PC-9 (cell line): ENCODE data around the gene TMEM116. TPM values are rescaled to one million over a fixed set of nuclear protein-coding genes. Genes with fewer than 3 reads are reported as not detected.

Experiments
- BruUV-seq: library from RNA; stranded (reverse); fragments of 400-500 nt; replicated peaks from 2 replicates; lab custom pipeline; 2021; lab: Mats Ljungman, UMichigan
- CTCF ChIA-PET: fragments of 300-600 bp; sonication (Branson Sonifier 250); formaldehyde crosslinking; loops from one replicate; lab custom pipeline; 2022; ENCODE audit warnings: antibody characterized with exemption; lab: Charles Lee
- POLR2A ChIA-PET: fragments of 300-600 bp; sonication (Branson Sonifier 250); formaldehyde crosslinking; loops from one replicate; lab custom pipeline; 2022; ENCODE audit warnings: antibody characterized with exemption; ENCODE audit not compliant: unreplicated experiment; lab: Charles Lee
- DNase-seq, 2 experiments: peaks; one replicate each; pipeline versions ENCODE4 v3.0.0 to v3.0.0-alpha.2; 2015 to 2022; ENCODE audit warnings: mixed read lengths in 1 of 2
- H2AFZ ChIP-seq: fragments of 200-600 bp; sonication (generic); 2 replicates; pipeline ENCODE4 v1.8.1; 2017; ENCODE audit warnings: antibody characterized with exemption
- H3F3A ChIP-seq: fragments of 200-600 bp; sonication (generic); 2 replicates; pipeline ENCODE4 v1.8.1; 2017; ENCODE audit warnings: antibody characterized with exemption, mild to moderate bottlenecking, low read depth; ENCODE audit not compliant: insufficient read depth
- H3K27ac ChIP-seq: fragments of 200-600 bp; sonication (generic); 2 replicates; pipeline ENCODE4 v1.6.1; 2016; ENCODE audit warnings: mixed run types
- H3K27me3 ChIP-seq: fragments of 200-600 bp; sonication (generic); 2 replicates; pipeline ENCODE4 v1.6.1; 2016; ENCODE audit warnings: low read depth, mixed run types; ENCODE audit not compliant: insufficient read depth
- H3K36me3 ChIP-seq: fragments of 200-600 bp; sonication (generic); 2 replicates; pipeline ENCODE4 v1.6.1; 2016; ENCODE audit warnings: low read depth, mixed run types
- H3K4me1 ChIP-seq: fragments of 200-600 bp; sonication (generic); replicated peaks from 2 replicates; pipeline ENCODE4 v1.6.1; 2016; ENCODE audit warnings: mixed run types; ENCODE audit not compliant: insufficient read depth
- H3K4me2 ChIP-seq: fragments of 200-600 bp; sonication (generic); 2 replicates; pipeline ENCODE4 v1.6.1; 2017; ENCODE audit warnings: mixed run types
- H3K4me3 ChIP-seq: fragments of 200-600 bp; sonication (generic); 2 replicates; pipeline ENCODE4 v1.6.1; 2016; ENCODE audit warnings: mixed run types
- H3K79me2 ChIP-seq: fragments of 200-600 bp; sonication (generic); 2 replicates; pipeline ENCODE4 v1.6.1; 2017; ENCODE audit warnings: low read depth, mixed run types
- H3K9me2 ChIP-seq: fragments of 200-600 bp; sonication (generic); 2 replicates; pipeline ENCODE4 v1.8.1; 2017; ENCODE audit warnings: mild to moderate bottlenecking; ENCODE audit not compliant: insufficient read depth
- H3K9me3 ChIP-seq: fragments of 200-600 bp; sonication (generic); 2 replicates; pipeline ENCODE4 v1.8.1; 2016; ENCODE audit warnings: low read depth; ENCODE audit not compliant: insufficient read depth
- H4K20me1 ChIP-seq: fragments of 200-600 bp; sonication (generic); 2 replicates; pipeline ENCODE4 v1.8.1; 2017; ENCODE audit not compliant: insufficient read depth
- EZH2 ChIP-seq: fragments of 200-600 bp; sonication (generic); IDR thresholded peaks from 2 replicates; pipeline ENCODE4 v1.8.0; 2017; ENCODE audit warnings: antibody characterized with exemption, low read depth
- intact Hi-C: fragments of 100-400 bp; cut with micrococcal nuclease; formaldehyde crosslinking; loops from one replicate; pipeline ENCODE4 v1.10.0; 2022; ENCODE audit not compliant: unreplicated experiment
- total RNA-seq: library from RNA; stranded (reverse); gene quantifications from 2 replicates; pipeline ENCODE4 v1.2.3, GENCODE V29; 2021
- TF ChIP-seq, protein P1 (sequence below): fragments of 200-600 bp; sonication (generic); conservative IDR thresholded peaks from 2 replicates; pipeline ENCODE4 v1.6.1; 2017; ENCODE audit warnings: mixed run types, antibody characterized with exemption, mild to moderate bottlenecking, moderate library complexity

Gene TMEM116
- total RNA-seq, 1 experiment from 2014 or later, result 21.9 TPM

DNA sequence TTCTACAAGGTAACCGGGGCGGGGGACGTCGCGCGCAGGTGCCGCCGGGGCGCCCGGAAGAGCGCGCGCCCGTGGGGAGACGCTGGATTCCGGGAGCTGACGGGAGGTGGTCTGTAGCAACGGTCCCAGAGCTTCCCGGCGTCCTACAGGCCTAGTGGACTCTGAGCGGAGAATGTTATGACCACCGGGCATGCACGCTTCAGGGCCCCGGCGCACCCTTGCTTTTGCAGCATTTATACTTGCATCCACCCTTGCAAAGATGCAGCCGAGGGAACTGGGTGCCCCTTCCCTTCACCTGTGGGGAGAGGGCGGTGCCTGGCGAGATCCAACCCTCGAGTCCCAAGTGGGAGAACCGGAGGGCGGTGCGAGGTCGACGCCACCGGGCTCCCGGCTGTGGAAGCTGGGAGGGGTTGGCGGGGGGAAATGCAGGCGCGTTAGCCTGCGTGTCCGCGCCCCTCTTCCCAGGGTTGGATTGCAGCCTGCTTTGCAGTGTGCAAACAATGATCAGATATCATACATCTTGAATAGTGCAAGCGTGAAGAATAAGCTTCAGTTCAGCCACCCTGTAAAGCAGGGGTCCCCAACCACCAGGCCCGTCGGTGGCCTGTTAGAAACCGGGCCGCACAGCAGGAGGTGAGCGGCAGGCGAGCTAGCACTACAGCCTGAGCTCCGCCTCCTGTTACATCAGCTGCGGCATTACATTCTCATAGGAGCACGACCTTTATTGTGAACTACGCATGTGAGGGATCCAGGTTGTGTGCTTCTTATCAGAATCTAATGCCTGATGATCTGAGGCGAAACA, 837 bp upstream of the TMEM116 start:
- intact Hi-C loops, result loop anchor here (2.0 to 5.0 kb wide), 4 partner anchors 69 to 442 kb away; partner anchors contain the start of genes MAPKAPK5 and PTPN11
- no peaks in the 10 kb centered on the region for H3K9me2 ChIP-seq
- H3F3A ChIP-seq, result peaks cover 55% of the 10 kb centered on the region
- no peak for TF ChIP-seq EZH2
- TF ChIP-seq, protein P1, sequence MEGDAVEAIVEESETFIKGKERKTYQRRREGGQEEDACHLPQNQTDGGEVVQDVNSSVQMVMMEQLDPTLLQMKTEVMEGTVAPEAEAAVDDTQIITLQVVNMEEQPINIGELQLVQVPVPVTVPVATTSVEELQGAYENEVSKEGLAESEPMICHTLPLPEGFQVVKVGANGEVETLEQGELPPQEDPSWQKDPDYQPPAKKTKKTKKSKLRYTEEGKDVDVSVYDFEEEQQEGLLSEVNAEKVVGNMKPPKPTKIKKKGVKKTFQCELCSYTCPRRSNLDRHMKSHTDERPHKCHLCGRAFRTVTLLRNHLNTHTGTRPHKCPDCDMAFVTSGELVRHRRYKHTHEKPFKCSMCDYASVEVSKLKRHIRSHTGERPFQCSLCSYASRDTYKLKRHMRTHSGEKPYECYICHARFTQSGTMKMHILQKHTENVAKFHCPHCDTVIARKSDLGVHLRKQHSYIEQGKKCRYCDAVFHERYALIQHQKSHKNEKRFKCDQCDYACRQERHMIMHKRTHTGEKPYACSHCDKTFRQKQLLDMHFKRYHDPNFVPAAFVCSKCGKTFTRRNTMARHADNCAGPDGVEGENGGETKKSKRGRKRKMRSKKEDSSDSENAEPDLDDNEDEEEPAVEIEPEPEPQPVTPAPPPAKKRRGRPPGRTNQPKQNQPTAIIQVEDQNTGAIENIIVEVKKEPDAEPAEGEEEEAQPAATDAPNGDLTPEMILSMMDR, result no peak; the same call in 1 of the 2 replicates
- POLR2A ChIA-PET, result interaction anchor here (0.5 to 0.8 kb wide), 6 partner anchors 68 to 1318 kb away, joined by 3 to 10 read pairs (median 4); no protein-coding TSS in a partner anchor
- no peaks in the 10 kb centered on the region for H3K27me3 ChIP-seq
- H3K79me2 ChIP-seq, result peaks cover 71% of the 10 kb centered on the region
- H3K4me1 ChIP-seq, result peaks cover 44% of the 10 kb centered on the region
- peak; percentile 73 to 81 for DNase-seq
- peak overlapping the region; percentile 87 for H3K4me2 ChIP-seq
- H3K9me3 ChIP-seq, result no peaks in the 10 kb centered on the region
- BruUV-seq, result no TSS peak
- peaks cover 15% of the 10 kb centered on the region for H3K36me3 ChIP-seq
- H3K27ac ChIP-seq, result peak overlapping the region; percentile 88
- peaks cover 19% of the 10 kb centered on the region; the same call in 1 of the 2 replicates for H4K20me1 ChIP-seq
- peak overlapping the region; percentile 86 for H3K4me3 ChIP-seq
- CTCF ChIA-PET, result interaction anchor here (0.5 kb wide), 1 partner anchor 96 kb away, joined by 8 read pairs; no protein-coding TSS in a partner anchor
- peak overlapping the region; percentile 90 for H2AFZ ChIP-seq

DNA sequence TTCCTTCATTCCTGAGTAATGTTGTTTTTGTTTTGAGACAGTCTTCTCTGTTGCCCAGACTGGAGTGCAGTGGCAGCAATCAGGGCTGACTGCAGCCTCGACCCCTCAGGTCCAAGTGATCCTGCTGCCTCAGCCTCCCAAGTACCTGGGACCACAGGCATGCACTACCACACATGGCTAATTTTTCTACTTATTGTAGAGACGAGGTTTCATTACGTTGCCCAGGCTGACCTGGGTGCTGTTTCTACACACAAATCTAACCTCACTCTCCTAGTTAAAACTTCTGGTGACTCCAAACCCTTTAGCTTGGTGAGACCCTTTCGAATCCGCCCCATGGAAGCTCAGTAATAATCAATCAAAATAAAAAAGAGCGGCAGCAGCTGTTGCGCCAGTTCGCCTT, 1.3 kb downstream of the TMEM116 start:
- Histone ChIP-seq H3K9me3 (no peaks in the 10 kb centered on the region), H2AFZ (peak overlapping the region; percentile 91; the same call in 1 of the 2 replicates), H3K4me3 (peak overlapping the region; percentile 63), H3K27ac (peak overlapping the region; percentile 82), H3K79me2 (peaks cover 50% of the 10 kb centered on the region), H3K36me3 (peaks cover 9% of the 10 kb centered on the region), H3F3A (peaks cover 42% of the 10 kb centered on the region), H3K27me3 (no peaks in the 10 kb centered on the region), H3K4me2 (peak overlapping the region; percentile 97), H3K9me2 (no peaks in the 10 kb centered on the region), H3K4me1 (peaks cover 24% of the 10 kb centered on the region), H4K20me1 (no peaks in the 10 kb centered on the region)
- POLR2A ChIA-PET, result no interaction called here
- no TSS peak for BruUV-seq
- intact Hi-C loops, result loop anchor here (1.0 to 5.0 kb wide), 5 partner anchors 67 to 439 kb away; partner anchors contain the start of genes MAPKAPK5 and PTPN11
- TF ChIP-seq, protein P1, result no peak
- no peak for TF ChIP-seq EZH2
- CTCF ChIA-PET, result interaction anchor here (0.6 kb wide), 1 partner anchor 9 kb away, joined by 3 read pairs; no protein-coding TSS in a partner anchor
- no peak for DNase-seq
